ENCODE results near the gene SLCO2A1.

SLCO2A1 gene

GRCh38 chr3:134036291-134036690 is 6.6 kb upstream of the SLCO2A1 start:
- Histone ChIP-seq H3K9me3 (ENCODE audit: control insufficient read depth, low read length) (no peaks in the 10 kb centered on the region), H3K27ac (ENCODE audit: insufficient read depth, low read length, poor library complexity, severe bottlenecking) (no peak overlapping the region), H3K27me3 (replicated peaks; ENCODE audit: control insufficient read depth, insufficient read depth, low read length, poor library complexity, severe bottlenecking) (no peaks in the 10 kb centered on the region), H3K36me3 (ENCODE audit: control insufficient read depth, insufficient read depth, low read length) (no peaks in the 10 kb centered on the region), H3K4me1 (ENCODE audit: control insufficient read depth, insufficient read depth, low read length, poor library complexity, severe bottlenecking) (no peaks in the 10 kb centered on the region), H3K4me3 (ENCODE audit: insufficient read depth, low read depth, low read length, poor library complexity, severe bottlenecking) (no peak overlapping the region)
- DNase-seq: no peak

DNA sequence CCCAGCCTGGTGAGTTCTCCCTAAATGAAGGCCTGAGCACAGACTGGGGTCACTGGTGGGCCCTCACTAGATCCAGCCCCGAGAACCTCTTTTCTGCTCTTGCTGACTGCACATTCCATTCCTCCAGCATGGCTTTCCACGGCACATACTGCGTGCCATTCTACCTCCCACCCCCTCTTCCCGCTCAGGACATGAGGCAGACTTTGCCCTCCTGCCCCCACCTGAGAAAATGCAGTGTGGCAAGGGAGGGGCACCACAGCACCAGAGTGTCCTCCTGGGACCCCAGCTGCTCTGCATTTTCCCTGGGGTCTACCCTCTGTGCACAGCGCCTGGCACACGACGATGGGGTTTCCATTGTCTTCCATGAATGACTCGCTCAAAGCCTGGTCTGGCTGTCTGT is 6.1 kb upstream of the SLCO2A1 start:
- Histone ChIP-seq H3K9me3 (ENCODE audit: control insufficient read depth, low read length) (no peaks in the 10 kb centered on the region), H3K27ac (ENCODE audit: insufficient read depth, low read length, poor library complexity, severe bottlenecking) (no peak overlapping the region), H3K4me1 (ENCODE audit: control insufficient read depth, insufficient read depth, low read length, poor library complexity, severe bottlenecking) (no peaks in the 10 kb centered on the region), H3K36me3 (ENCODE audit: control insufficient read depth, insufficient read depth, low read length) (no peaks in the 10 kb centered on the region), H3K4me3 (ENCODE audit: insufficient read depth, low read depth, low read length, poor library complexity, severe bottlenecking) (no peak overlapping the region), H3K27me3 (replicated peaks; ENCODE audit: control insufficient read depth, insufficient read depth, low read length, poor library complexity, severe bottlenecking) (no peaks in the 10 kb centered on the region)
- no peak for DNase-seq

DNA sequence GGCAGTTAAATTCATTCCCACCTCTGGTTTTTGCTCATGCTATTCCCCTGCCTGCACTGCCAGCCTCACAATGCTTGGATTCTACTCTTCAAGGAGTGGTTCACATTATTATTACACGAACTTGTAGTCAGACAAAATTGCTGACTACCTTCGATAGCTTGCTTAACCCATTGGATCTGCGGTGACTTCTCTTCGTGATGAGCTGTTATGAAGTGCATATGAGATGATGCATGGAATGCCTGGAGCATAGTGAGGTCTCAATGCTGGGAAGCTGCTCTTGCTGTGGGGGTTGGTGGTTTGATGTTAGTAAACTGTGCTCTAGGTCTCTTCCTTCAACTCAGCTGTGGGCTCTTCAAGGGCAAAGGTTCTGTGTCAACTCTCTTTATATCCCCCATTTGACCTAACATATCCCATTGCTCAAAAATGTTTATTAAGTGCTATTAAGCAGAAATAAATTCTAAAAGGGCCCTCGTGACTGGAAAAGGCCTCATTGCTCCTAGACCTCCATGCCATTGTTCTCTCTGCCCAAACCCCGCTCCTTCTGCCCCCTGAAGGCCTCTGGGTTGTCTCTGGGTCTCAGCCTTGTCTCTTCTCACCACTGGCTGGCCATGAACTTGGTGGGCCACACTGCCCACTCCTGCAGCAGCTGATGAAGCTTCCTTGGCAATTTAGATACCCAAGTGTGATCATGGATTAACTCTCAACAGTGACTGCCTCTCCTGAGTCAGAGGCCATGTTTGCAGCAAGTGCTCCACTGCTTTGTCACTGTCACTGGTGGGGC is 4.5 kb upstream of the SLCO2A1 start:
- no peaks in the 10 kb centered on the region for H3K4me1 ChIP-seq (ENCODE audit: control insufficient read depth, insufficient read depth, low read length, poor library complexity, severe bottlenecking)
- no peaks in the 10 kb centered on the region for H3K9me3 ChIP-seq (ENCODE audit: control insufficient read depth, low read length)
- H3K4me3 ChIP-seq (ENCODE audit: insufficient read depth, low read depth, low read length, poor library complexity, severe bottlenecking): no peak overlapping the region
- H3K27me3 ChIP-seq (replicated peaks; ENCODE audit: control insufficient read depth, insufficient read depth, low read length, poor library complexity, severe bottlenecking): no peaks in the 10 kb centered on the region
- H3K27ac ChIP-seq (ENCODE audit: insufficient read depth, low read length, poor library complexity, severe bottlenecking): no peak overlapping the region
- H3K36me3 ChIP-seq (ENCODE audit: control insufficient read depth, insufficient read depth, low read length): no peaks in the 10 kb centered on the region
- DNase-seq: no peak

DNA sequence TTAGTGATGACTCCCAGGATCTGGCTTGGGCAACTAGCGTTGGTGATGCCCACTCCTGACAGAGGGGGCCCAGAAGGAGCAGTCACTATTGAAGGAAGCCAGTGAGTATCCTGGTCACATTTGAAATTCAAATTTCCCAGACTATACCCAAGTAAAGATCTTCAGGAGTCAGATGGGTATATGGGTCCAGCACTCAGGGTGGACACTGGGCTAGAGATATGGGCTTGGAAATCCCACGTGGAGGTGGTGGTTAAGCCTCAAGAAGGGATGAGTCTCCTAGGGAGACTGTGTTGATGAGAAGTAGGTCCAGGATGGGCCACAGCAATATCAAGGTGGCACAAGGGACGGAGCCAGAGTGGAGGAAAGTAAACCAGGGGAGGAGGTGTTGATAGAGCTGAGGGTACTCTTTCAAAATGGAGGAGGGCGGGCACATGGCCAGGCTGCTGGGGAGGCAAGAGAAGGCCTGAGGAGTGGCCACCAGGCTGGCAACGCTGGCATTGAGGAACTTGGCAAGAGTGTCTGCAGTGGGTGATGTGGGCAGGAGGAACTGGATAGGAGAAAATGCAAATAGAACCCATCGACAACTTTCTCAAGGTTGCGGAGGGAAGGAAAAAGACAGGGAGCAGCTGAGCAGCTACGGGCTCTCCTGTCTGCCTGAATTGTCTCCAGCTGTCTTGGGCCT is 3.7 kb upstream of the SLCO2A1 start:
- H3K27ac ChIP-seq (ENCODE audit: insufficient read depth, low read length, poor library complexity, severe bottlenecking): no peak overlapping the region
- no peaks in the 10 kb centered on the region for H3K4me1 ChIP-seq (ENCODE audit: control insufficient read depth, insufficient read depth, low read length, poor library complexity, severe bottlenecking)
- no peaks in the 10 kb centered on the region for H3K36me3 ChIP-seq (ENCODE audit: control insufficient read depth, insufficient read depth, low read length)
- no peak for DNase-seq
- no peak overlapping the region for H3K4me3 ChIP-seq (ENCODE audit: insufficient read depth, low read depth, low read length, poor library complexity, severe bottlenecking)
- H3K9me3 ChIP-seq (ENCODE audit: control insufficient read depth, low read length): no peaks in the 10 kb centered on the region
- H3K27me3 ChIP-seq (replicated peaks; ENCODE audit: control insufficient read depth, insufficient read depth, low read length, poor library complexity, severe bottlenecking): no peaks in the 10 kb centered on the region

- no peaks in the 10 kb centered on the region for H3K27me3 ChIP-seq (replicated peaks; ENCODE audit: control insufficient read depth, insufficient read depth, low read length, poor library complexity, severe bottlenecking)
- no peaks in the 10 kb centered on the region for H3K4me1 ChIP-seq (ENCODE audit: control insufficient read depth, insufficient read depth, low read length, poor library complexity, severe bottlenecking)
- no peak overlapping the region for H3K4me3 ChIP-seq (ENCODE audit: insufficient read depth, low read depth, low read length, poor library complexity, severe bottlenecking)
- H3K27ac ChIP-seq (ENCODE audit: insufficient read depth, low read length, poor library complexity, severe bottlenecking): no peak overlapping the region
- H3K36me3 ChIP-seq (ENCODE audit: control insufficient read depth, insufficient read depth, low read length): no peaks in the 10 kb centered on the region
- DNase-seq: no peak
- H3K9me3 ChIP-seq (ENCODE audit: control insufficient read depth, low read length): no peaks in the 10 kb centered on the region
Observed at GRCh38 chr3:134031348-134031915, 1.7 kb upstream of the SLCO2A1 start.

GRCh38 chr3:134030379-134031347 is 938 bp upstream of the SLCO2A1 start:
- H3K4me3 ChIP-seq (ENCODE audit: insufficient read depth, low read depth, low read length, poor library complexity, severe bottlenecking): no peak overlapping the region
- no peaks in the 10 kb centered on the region for H3K4me1 ChIP-seq (ENCODE audit: control insufficient read depth, insufficient read depth, low read length, poor library complexity, severe bottlenecking)
- no peak for DNase-seq
- no peak overlapping the region for H3K27ac ChIP-seq (ENCODE audit: insufficient read depth, low read length, poor library complexity, severe bottlenecking)
- H3K36me3 ChIP-seq (ENCODE audit: control insufficient read depth, insufficient read depth, low read length): no peaks in the 10 kb centered on the region
- no peaks in the 10 kb centered on the region for H3K27me3 ChIP-seq (replicated peaks; ENCODE audit: control insufficient read depth, insufficient read depth, low read length, poor library complexity, severe bottlenecking)
- H3K9me3 ChIP-seq (ENCODE audit: control insufficient read depth, low read length): no peaks in the 10 kb centered on the region

- Histone ChIP-seq H3K4me3 (ENCODE audit: insufficient read depth, low read depth, low read length, poor library complexity, severe bottlenecking) (no peak overlapping the region), H3K27me3 (replicated peaks; ENCODE audit: control insufficient read depth, insufficient read depth, low read length, poor library complexity, severe bottlenecking) (no peaks in the 10 kb centered on the region), H3K4me1 (ENCODE audit: control insufficient read depth, insufficient read depth, low read length, poor library complexity, severe bottlenecking) (no peaks in the 10 kb centered on the region), H3K36me3 (ENCODE audit: control insufficient read depth, insufficient read depth, low read length) (no peaks in the 10 kb centered on the region), H3K27ac (ENCODE audit: insufficient read depth, low read length, poor library complexity, severe bottlenecking) (no peak overlapping the region), H3K9me3 (ENCODE audit: control insufficient read depth, low read length) (no peaks in the 10 kb centered on the region)
- no peak for DNase-seq
Observed at GRCh38 chr3:134029256-134029733, 430 bp downstream of the SLCO2A1 start.

GRCh38 chr3:134028486-134029255 is 1.1 kb downstream of the SLCO2A1 start:
- Histone ChIP-seq H3K9me3 (ENCODE audit: control insufficient read depth, low read length) (no peaks in the 10 kb centered on the region), H3K27ac (ENCODE audit: insufficient read depth, low read length, poor library complexity, severe bottlenecking) (no peak overlapping the region), H3K4me1 (ENCODE audit: control insufficient read depth, insufficient read depth, low read length, poor library complexity, severe bottlenecking) (no peaks in the 10 kb centered on the region), H3K36me3 (ENCODE audit: control insufficient read depth, insufficient read depth, low read length) (no peaks in the 10 kb centered on the region), H3K4me3 (ENCODE audit: insufficient read depth, low read depth, low read length, poor library complexity, severe bottlenecking) (no peak overlapping the region), H3K27me3 (replicated peaks; ENCODE audit: control insufficient read depth, insufficient read depth, low read length, poor library complexity, severe bottlenecking) (no peaks in the 10 kb centered on the region)
- DNase-seq: no peak

GRCh38 chr3:134027631-134028030 is 2.1 kb downstream of the SLCO2A1 start:
- DNase-seq: no peak

More at GRCh38 chr3:134027631-134028030, 2.1 kb downstream of the SLCO2A1 start:
- Histone ChIP-seq H3K4me1 (ENCODE audit: control insufficient read depth, insufficient read depth, low read length, poor library complexity, severe bottlenecking) (no peaks in the 10 kb centered on the region), H3K36me3 (ENCODE audit: control insufficient read depth, insufficient read depth, low read length) (no peaks in the 10 kb centered on the region), H3K9me3 (ENCODE audit: control insufficient read depth, low read length) (no peaks in the 10 kb centered on the region), H3K27me3 (replicated peaks; ENCODE audit: control insufficient read depth, insufficient read depth, low read length, poor library complexity, severe bottlenecking) (no peaks in the 10 kb centered on the region), H3K27ac (ENCODE audit: insufficient read depth, low read length, poor library complexity, severe bottlenecking) (no peak overlapping the region), H3K4me3 (ENCODE audit: insufficient read depth, low read depth, low read length, poor library complexity, severe bottlenecking) (no peak overlapping the region)

All from effector memory CD4-positive, alpha-beta T cell (primary cell).